IMR-90 (cell line): ENCODE measurements around the gene PTPN11. TPM values are rescaled to one million over a fixed set of nuclear protein-coding genes. Genes with fewer than 3 reads are reported as not detected.

ENCODE experiments used
- ATAC-seq: fragments of 200-7000 bp; cut with Tn5 transposase; 2 replicates; pipeline ENCODE4 v1.9.1; 2020; ENCODE audit warnings: low read depth, mild to moderate bottlenecking, moderate library complexity
- BruUV-seq: library from RNA; stranded (reverse); fragments of 400-500 nt; replicated peaks from 2 replicates; lab custom pipeline; 2021; lab: Mats Ljungman, UMichigan
- CTCF ChIA-PET: fragments of 300-600 bp; formaldehyde crosslinking; extraction: SDS; loops from one replicate; lab custom pipeline; 2021; ENCODE audit warnings: antibody characterized with exemption; lab: Yijun Ruan, JAX
- POLR2A ChIA-PET: fragments of 300-600 bp; sonication (Branson Sonifier 250); formaldehyde crosslinking; loops from one replicate; lab custom pipeline; 2022; ENCODE audit warnings: antibody characterized with exemption; ENCODE audit not compliant: unreplicated experiment; lab: Charles Lee
- DNase-seq: peaks from one replicate; pipeline ENCODE4 v3.0.0; 2013
- H2AFZ ChIP-seq: replicated peaks from 2 replicates; pipeline ENCODE3; 2013; ENCODE audit warnings: low read length, mild to moderate bottlenecking; ENCODE audit not compliant: poor library complexity
- H2AK5ac ChIP-seq: 2 replicates; pipeline ENCODE4 v1.6.1; 2013; ENCODE audit warnings: low read depth, low read length, inconsistent platforms
- H2AK9ac ChIP-seq: replicated peaks from 2 replicates; pipeline ENCODE3; 2013; ENCODE audit warnings: mild to moderate bottlenecking, low read depth, low read length, moderate library complexity; ENCODE audit not compliant: poor library complexity
- H2BK120ac ChIP-seq: 2 replicates; pipeline ENCODE4 v1.6.1; 2013; ENCODE audit warnings: low read depth, low read length, inconsistent platforms
- H2BK15ac ChIP-seq: 3 replicates; pipeline ENCODE4 v1.6.1; 2013; ENCODE audit warnings: low read depth, low read length, inconsistent platforms
- H2BK20ac ChIP-seq: 2 replicates; pipeline ENCODE4 v1.6.1; 2013; ENCODE audit warnings: low read depth, mild to moderate bottlenecking, inconsistent platforms, low read length, moderate library complexity
- H2BK5ac ChIP-seq: 2 replicates; pipeline ENCODE4 v1.6.1; 2013; ENCODE audit warnings: mild to moderate bottlenecking, low read depth, low read length, inconsistent platforms; ENCODE audit not compliant: poor library complexity, severe bottlenecking
- H3K14ac ChIP-seq: replicated peaks from 2 replicates; pipeline ENCODE4 v1.6.1; 2013; ENCODE audit warnings: low read depth, low read length, inconsistent platforms
- H3K18ac ChIP-seq: 2 replicates; pipeline ENCODE4 v1.6.1; 2013; ENCODE audit warnings: low read depth, low read length, control low read depth
- H3K23ac ChIP-seq: 2 replicates; pipeline ENCODE4 v1.6.1; 2013; ENCODE audit warnings: low read depth, low read length, inconsistent platforms
- H3K27ac ChIP-seq: 2 replicates; pipeline ENCODE4 v1.5.1; 2013; ENCODE audit warnings: mild to moderate bottlenecking, control low read depth, low read length; ENCODE audit not compliant: insufficient read depth
- H3K27me3 ChIP-seq: 2 replicates; pipeline ENCODE4 v1.6.1; 2013; ENCODE audit warnings: low read length; ENCODE audit not compliant: control insufficient read depth, insufficient read depth
- H3K36me3 ChIP-seq: 2 replicates; pipeline ENCODE4 v1.6.1; 2013; ENCODE audit warnings: low read length, mixed read lengths; ENCODE audit not compliant: control insufficient read depth, insufficient read depth
- H3K4ac ChIP-seq: 2 replicates; pipeline ENCODE4 v1.6.1; 2013; ENCODE audit warnings: low read depth, low read length, inconsistent platforms
- H3K4me1 ChIP-seq: 2 replicates; pipeline ENCODE4 v1.6.1; 2013; ENCODE audit warnings: low read length, mixed read lengths; ENCODE audit not compliant: control insufficient read depth, insufficient read depth
- H3K4me2 ChIP-seq: 2 replicates; pipeline ENCODE4 v1.6.1; 2013; ENCODE audit warnings: low read depth, mild to moderate bottlenecking, control low read depth, low read length, moderate library complexity
- H3K4me3 ChIP-seq: 2 replicates; pipeline ENCODE4 v1.5.1; 2013; ENCODE audit warnings: low read depth, mild to moderate bottlenecking, control low read depth, low read length, moderate library complexity; ENCODE audit not compliant: insufficient read depth
- H3K56ac ChIP-seq: 2 replicates; pipeline ENCODE4 v1.6.1; 2013; ENCODE audit warnings: low read length, inconsistent platforms; ENCODE audit not compliant: insufficient read depth; ENCODE audit errors: extremely low read depth
- H3K79me1 ChIP-seq, 2 experiments: 2 replicates each; pipeline ENCODE4 v1.6.1; 2013; ENCODE audit warnings: low read length in 2 of 2, inconsistent platforms in 1 of 2, low read depth in 1 of 2
- H3K9ac ChIP-seq: 2 replicates; pipeline ENCODE4 v1.6.1; 2013; ENCODE audit warnings: low read depth, low read length, control low read depth
- H3K9me1 ChIP-seq: 2 replicates; pipeline ENCODE4 v1.6.1; 2013; ENCODE audit warnings: low read length, inconsistent platforms; ENCODE audit not compliant: insufficient read depth
- H3K9me3 ChIP-seq: 2 replicates; pipeline ENCODE4 v1.6.1; 2013; ENCODE audit warnings: low read length; ENCODE audit not compliant: control insufficient read depth, insufficient read depth
- H4K20me1 ChIP-seq: 2 replicates; pipeline ENCODE4 v1.6.1; 2013; ENCODE audit warnings: low read length, inconsistent platforms; ENCODE audit not compliant: insufficient read depth
- H4K5ac ChIP-seq: 2 replicates; pipeline ENCODE4 v1.6.1; 2013; ENCODE audit warnings: mild to moderate bottlenecking, low read depth, low read length, control low read depth
- H4K8ac ChIP-seq, 2 experiments: 2 replicates each; pipeline ENCODE4 v1.6.1; 2013; ENCODE audit warnings: low read depth in 2 of 2, low read length in 2 of 2, control low read depth in 1 of 2, inconsistent platforms in 1 of 2
- H4K91ac ChIP-seq: 2 replicates; pipeline ENCODE4 v1.6.1; 2013; ENCODE audit warnings: low read depth, low read length, inconsistent platforms; ENCODE audit not compliant: insufficient read depth
- BHLHE40 ChIP-seq: fragments of 150-350 bp; IDR thresholded peaks from 2 replicates; pipeline ENCODE4 v1.6.1; 2016; ENCODE audit warnings: mild to moderate bottlenecking, low read depth, low read length
- CEBPB ChIP-seq: IDR thresholded peaks from 2 replicates; pipeline ENCODE4 v1.6.1; 2012; ENCODE audit warnings: low read depth, low read length, improper control_type of control experiment
- CHD1 ChIP-seq: IDR thresholded peaks from 2 replicates; pipeline ENCODE4 v1.6.1; 2012; ENCODE audit warnings: low read depth, low read length, improper control_type of control experiment
- CTCF ChIP-seq: conservative IDR thresholded peaks from 2 replicates; pipeline ENCODE4 v1.5.1; 2012; ENCODE audit warnings: mild to moderate bottlenecking, low read depth, low read length, improper control_type of control experiment
- FOS ChIP-seq: fragments of 150-350 bp; IDR thresholded peaks from 2 replicates; pipeline ENCODE4 v1.6.1; 2016; ENCODE audit warnings: low read depth, low read length
- MAFK ChIP-seq: IDR thresholded peaks from 2 replicates; pipeline ENCODE4 v1.6.1; 2012; ENCODE audit warnings: low read depth, low read length, improper control_type of control experiment
- MAZ ChIP-seq: IDR thresholded peaks from 2 replicates; pipeline ENCODE4 v1.6.1; 2012; ENCODE audit warnings: low read depth, mild to moderate bottlenecking, low read length, improper control_type of control experiment, moderate library complexity, borderline replicate concordance
- MXI1 ChIP-seq: IDR thresholded peaks from 2 replicates; pipeline ENCODE4 v1.6.1; 2012; ENCODE audit warnings: low read depth, mild to moderate bottlenecking, low read length, moderate library complexity, borderline replicate concordance
- NFE2L2 ChIP-seq: fragments of 150-350 bp; IDR thresholded peaks from 2 replicates; pipeline ENCODE4 v1.6.1; 2016; ENCODE audit warnings: low read depth, mild to moderate bottlenecking, low read length
- POLR2A ChIP-seq: IDR thresholded peaks from 2 replicates; pipeline ENCODE4 v1.6.1; 2012; ENCODE audit warnings: mild to moderate bottlenecking, low read depth, low read length
- RAD21 ChIP-seq: IDR thresholded peaks from 2 replicates; pipeline ENCODE4 v1.6.1; 2012; ENCODE audit warnings: low read length, improper control_type of control experiment
- RCOR1 ChIP-seq: IDR thresholded peaks from 2 replicates; pipeline ENCODE4 v1.6.1; 2012; ENCODE audit warnings: mild to moderate bottlenecking, low read length, improper control_type of control experiment; ENCODE audit not compliant: insufficient replicate concordance
- RFX5 ChIP-seq: IDR thresholded peaks from 2 replicates; pipeline ENCODE4 v1.8.0; 2012; ENCODE audit warnings: low read depth, mild to moderate bottlenecking, low read length, moderate library complexity
- SMC3 ChIP-seq: fragments of 150-350 bp; IDR thresholded peaks from 2 replicates; pipeline ENCODE4 v1.6.1; 2016; ENCODE audit warnings: low read depth, mild to moderate bottlenecking, antibody characterized with exemption, low read length, moderate library complexity
- WGBS, 2 experiments: methylation state at CpG; one replicate each; pipeline versions ENCODE4 v1.1.5 to v1.1.7; 2013; ENCODE audit warnings: missing lambda C conversion rate in 2 of 2; ENCODE audit not compliant: insufficient read length in 1 of 2; ENCODE audit errors: extremely low coverage in 2 of 2; 5-methylcytosine and 5-hydroxymethylcytosine counted together
- dilution Hi-C: fragments of 300-500 bp; cut with HindIII; formaldehyde crosslinking; loops from one replicate; pipeline ENCODE4 v1.14.3; 2018; ENCODE audit warnings: low sequenced_read_pairs; ENCODE audit not compliant: unreplicated experiment
- in situ Hi-C: fragments of 300-500 bp; cut with MboI; formaldehyde crosslinking; loops from 3 replicates; pipeline ENCODE4 v1.14.3; 2019; ENCODE audit warnings: low sequenced_read_pairs, inconsistent platforms, mixed read lengths
- intact Hi-C: fragments of 100-400 bp; cut with micrococcal nuclease; formaldehyde crosslinking; loops from 2 replicates; pipeline ENCODE4 v1.10.0; 2022
- polyA plus RNA-seq, 3 experiments: library from polyadenylated mRNA; depleted of rRNA; stranded (reverse); fragments of >200 nt; gene quantifications; 2 replicates each; pipeline ENCODE4 v1.2.3, GENCODE V29; 2012; ENCODE audit warnings: low replicate concordance in 1 of 3
- total RNA-seq: library from RNA; depleted of rRNA; stranded (reverse); fragments of >200 nt; gene quantifications from 2 replicates; pipeline ENCODE4 v1.2.3, GENCODE V29; 2012
- TF ChIP-seq, protein P1 (sequence below): fragments of 150-350 bp; IDR thresholded peaks from 2 replicates; pipeline ENCODE4 v1.6.1; 2016; ENCODE audit warnings: low read depth, mild to moderate bottlenecking, low read length, moderate library complexity, borderline replicate concordance
- TF ChIP-seq, protein P2 (sequence below): fragments of 150-350 bp; IDR thresholded peaks from 2 replicates; pipeline ENCODE4 v1.6.1; 2017; ENCODE audit warnings: mild to moderate bottlenecking, antibody characterized with exemption, low read length, low read depth

PTPN11 gene
- total and polyA plus RNA-seq, 2 of the 4 experiments (the other 2 are of a cell fraction): 52.9 to 135 TPM

GRCh38 chr12:112513471-112513870 lies 94.7 kb downstream of the PTPN11 start:
- Histone ChIP-seq H2BK20ac (no peak overlapping the region), H3K14ac (no peak overlapping the region), H4K5ac (no peak overlapping the region), H3K56ac (no peak overlapping the region), H2AK5ac (no peak overlapping the region), H2BK5ac (no peak overlapping the region), H3K36me3 (peaks cover 4% of the 10 kb centered on the region; the same call in 1 of the 2 replicates), H2BK120ac (no peak overlapping the region), H3K27ac (no peak overlapping the region), H2BK15ac (no peak overlapping the region), H3K27me3 (no peaks in the 10 kb centered on the region), H4K8ac (no peak overlapping the region), H3K4ac (no peak overlapping the region), H3K4me1 (no peaks in the 10 kb centered on the region), H3K9ac (no peak overlapping the region), H4K20me1 (no peaks in the 10 kb centered on the region), H2AFZ (no peak overlapping the region), H3K9me1 (no peaks in the 10 kb centered on the region), H3K4me2 (no peak overlapping the region), H3K18ac (no peak overlapping the region), H3K79me1 (0 out of 4 replicates have a peak, but pooled peaks cover 0 to 2% of the 10 kb centered on the region in 2 experiments), H4K91ac (no peak overlapping the region), H3K23ac (no peak overlapping the region), H3K9me3 (no peaks in the 10 kb centered on the region), H3K4me3 (no peak overlapping the region), H2AK9ac (no peak overlapping the region)
- BruUV-seq: no TSS peak
- TF ChIP-seq CTCF (no peak), CHD1 (no peak), MXI1 (no peak), FOS (no peak), CEBPB (no peak), RAD21 (no peak), BHLHE40 (no peak), POLR2A (no peak), RFX5 (no peak), MAZ (no peak), RCOR1 (no peak), MAFK (no peak), NFE2L2 (no peak), SMC3 (no peak)
- TF ChIP-seq, protein P1, sequence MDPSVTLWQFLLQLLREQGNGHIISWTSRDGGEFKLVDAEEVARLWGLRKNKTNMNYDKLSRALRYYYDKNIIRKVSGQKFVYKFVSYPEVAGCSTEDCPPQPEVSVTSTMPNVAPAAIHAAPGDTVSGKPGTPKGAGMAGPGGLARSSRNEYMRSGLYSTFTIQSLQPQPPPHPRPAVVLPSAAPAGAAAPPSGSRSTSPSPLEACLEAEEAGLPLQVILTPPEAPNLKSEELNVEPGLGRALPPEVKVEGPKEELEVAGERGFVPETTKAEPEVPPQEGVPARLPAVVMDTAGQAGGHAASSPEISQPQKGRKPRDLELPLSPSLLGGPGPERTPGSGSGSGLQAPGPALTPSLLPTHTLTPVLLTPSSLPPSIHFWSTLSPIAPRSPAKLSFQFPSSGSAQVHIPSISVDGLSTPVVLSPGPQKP: no peak
- TF ChIP-seq, protein P2, sequence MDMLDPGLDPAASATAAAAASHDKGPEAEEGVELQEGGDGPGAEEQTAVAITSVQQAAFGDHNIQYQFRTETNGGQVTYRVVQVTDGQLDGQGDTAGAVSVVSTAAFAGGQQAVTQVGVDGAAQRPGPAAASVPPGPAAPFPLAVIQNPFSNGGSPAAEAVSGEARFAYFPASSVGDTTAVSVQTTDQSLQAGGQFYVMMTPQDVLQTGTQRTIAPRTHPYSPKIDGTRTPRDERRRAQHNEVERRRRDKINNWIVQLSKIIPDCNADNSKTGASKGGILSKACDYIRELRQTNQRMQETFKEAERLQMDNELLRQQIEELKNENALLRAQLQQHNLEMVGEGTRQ: no peak
- intact Hi-C loops: no loop called here
- ChIA-PET CTCF (no interaction called here), POLR2A (no interaction called here)
- in situ Hi-C loops: no loop called here
- no CpG with 5 or more reads among the region's 2 CpGs for WGBS, 2 experiments
- ATAC-seq: no peak
- no peak for DNase-seq
- dilution Hi-C loops: no loop called here
